ENCODE data around the gene EFS. TPM values are rescaled to one million over a fixed set of nuclear protein-coding genes. Genes with fewer than 3 reads are reported as not detected.

EFS gene
- total and polyA plus RNA-seq, 10 of the 15 experiments (the other 5 are each of a cell fraction or from before 2014, with no cell fraction given): 0.08 TPM; not detected in 9

GRCh38 chr14:23362200-23362599, 2.8 kb downstream of the EFS start:
- TF ChIP-seq, protein P1, sequence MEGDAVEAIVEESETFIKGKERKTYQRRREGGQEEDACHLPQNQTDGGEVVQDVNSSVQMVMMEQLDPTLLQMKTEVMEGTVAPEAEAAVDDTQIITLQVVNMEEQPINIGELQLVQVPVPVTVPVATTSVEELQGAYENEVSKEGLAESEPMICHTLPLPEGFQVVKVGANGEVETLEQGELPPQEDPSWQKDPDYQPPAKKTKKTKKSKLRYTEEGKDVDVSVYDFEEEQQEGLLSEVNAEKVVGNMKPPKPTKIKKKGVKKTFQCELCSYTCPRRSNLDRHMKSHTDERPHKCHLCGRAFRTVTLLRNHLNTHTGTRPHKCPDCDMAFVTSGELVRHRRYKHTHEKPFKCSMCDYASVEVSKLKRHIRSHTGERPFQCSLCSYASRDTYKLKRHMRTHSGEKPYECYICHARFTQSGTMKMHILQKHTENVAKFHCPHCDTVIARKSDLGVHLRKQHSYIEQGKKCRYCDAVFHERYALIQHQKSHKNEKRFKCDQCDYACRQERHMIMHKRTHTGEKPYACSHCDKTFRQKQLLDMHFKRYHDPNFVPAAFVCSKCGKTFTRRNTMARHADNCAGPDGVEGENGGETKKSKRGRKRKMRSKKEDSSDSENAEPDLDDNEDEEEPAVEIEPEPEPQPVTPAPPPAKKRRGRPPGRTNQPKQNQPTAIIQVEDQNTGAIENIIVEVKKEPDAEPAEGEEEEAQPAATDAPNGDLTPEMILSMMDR (IDR thresholded peaks at IDR 0.05 in 2 of 3, conservative IDR thresholded peaks at IDR 0.05 in 1 of 3; ENCODE audit: control insufficient read depth in 2 of 3, extremely low read depth in 1 of 3, insufficient read depth in 1 of 3, low read depth in 3 of 3, low read length in 3 of 3): peak in 1 of 3 experiments; percentile 9; a peak in 1 of 6 replicates
- no peak for TF ChIP-seq CREB1 (IDR thresholded peaks at IDR 0.05; ENCODE audit: low read depth)
- CTCF ChIA-PET: interaction anchor here (1.1 kb wide), 2 partner anchors 9 to 71 kb away, joined by 3 to 4 read pairs; no protein-coding TSS in a partner anchor

DNA sequence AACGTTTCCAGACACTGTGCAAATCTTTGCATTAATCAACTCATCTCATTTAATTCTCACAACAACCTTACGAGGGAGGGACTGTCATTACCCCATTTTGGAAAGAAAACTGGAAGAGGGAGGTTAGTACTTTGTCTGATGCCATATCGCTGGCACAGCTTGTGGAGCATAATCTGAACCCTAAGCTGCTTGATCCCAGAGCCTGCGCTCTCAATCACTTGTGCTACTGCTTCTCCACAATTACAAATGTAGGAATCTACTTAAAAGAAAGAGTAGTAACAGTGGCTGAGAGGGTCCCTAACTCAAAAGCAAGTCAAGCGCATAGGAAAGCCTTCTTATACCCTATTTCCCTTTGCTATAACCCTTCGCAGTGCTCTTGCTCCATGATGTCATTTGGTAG, 3.2 kb downstream of the EFS start:
- Histone ChIP-seq H4K20me1 (ENCODE audit: control insufficient read depth, insufficient read depth) (no peaks in the 10 kb centered on the region), H3K79me2 (ENCODE audit: control insufficient read depth, insufficient read depth, low read length) (no peaks in the 10 kb centered on the region), H3K4me1 (ENCODE audit: control insufficient read depth, insufficient read depth, low read length) (no peaks in the 10 kb centered on the region), H3K9me3 (replicated peaks; ENCODE audit: control insufficient read depth, insufficient read depth, low read length) (no peaks in the 10 kb centered on the region), H2AFZ (ENCODE audit: control insufficient read depth, low read depth, low read length) (no peak overlapping the region), H3K4me2 (ENCODE audit: control insufficient read depth, insufficient read depth) (no peak overlapping the region), H3K27me3 (replicated peaks in 1 of 2; ENCODE audit: control insufficient read depth in 2 of 2, insufficient read depth in 2 of 2, low read length in 1 of 2) (peaks cover 0 to 7% of the 10 kb centered on the region in 2 experiments; a peak in 3 of 4 replicates), H3K4me3 (no peak overlapping the region), H3K9ac (ENCODE audit: control insufficient read depth, insufficient read depth, low read length) (no peak overlapping the region), H3K27ac (ENCODE audit: control insufficient read depth, insufficient read depth) (no peak overlapping the region), H3K36me3 (ENCODE audit: control insufficient read depth in 2 of 2, insufficient read depth in 2 of 2, low read length in 1 of 2) (no peaks in the 10 kb centered on the region)
- BruUV-seq (replicated peaks): no TSS peak
- ChIA-PET SMC1A (ENCODE audit: uncharacterized antibody, unreplicated experiment) (interaction anchor here (1.1 kb wide), 1 partner anchor 53 kb away, joined by 3 read pairs; no protein-coding TSS in a partner anchor), CTCF (interaction anchor here (1.1 kb wide), 2 partner anchors 9 to 70 kb away, joined by 3 to 4 read pairs; no protein-coding TSS in a partner anchor), POLR2A (no interaction called here), RAD21 (ENCODE audit: unreplicated experiment) (no interaction called here)
- in situ Hi-C loops (cut with MboI) (no loop called here), intact Hi-C loops (cut with micrococcal nuclease; ENCODE audit: unreplicated experiment) (no loop called here)
- ATAC-seq: no peak
- TF ChIP-seq ZNF622 (IDR thresholded peaks at IDR 0.05): no peak
- no peak for TF ChIP-seq POLR2A (IDR thresholded peaks at IDR 0.05; ENCODE audit: low read depth, low read length)
- TF ChIP-seq IRF5 (IDR thresholded peaks at IDR 0.05; ENCODE audit: borderline replicate concordance): no peak
- TF ChIP-seq, protein P2, sequence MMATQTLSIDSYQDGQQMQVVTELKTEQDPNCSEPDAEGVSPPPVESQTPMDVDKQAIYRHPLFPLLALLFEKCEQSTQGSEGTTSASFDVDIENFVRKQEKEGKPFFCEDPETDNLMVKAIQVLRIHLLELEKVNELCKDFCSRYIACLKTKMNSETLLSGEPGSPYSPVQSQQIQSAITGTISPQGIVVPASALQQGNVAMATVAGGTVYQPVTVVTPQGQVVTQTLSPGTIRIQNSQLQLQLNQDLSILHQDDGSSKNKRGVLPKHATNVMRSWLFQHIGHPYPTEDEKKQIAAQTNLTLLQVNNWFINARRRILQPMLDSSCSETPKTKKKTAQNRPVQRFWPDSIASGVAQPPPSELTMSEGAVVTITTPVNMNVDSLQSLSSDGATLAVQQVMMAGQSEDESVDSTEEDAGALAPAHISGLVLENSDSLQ (IDR thresholded peaks at IDR 0.05): no peak
- no peak for TF ChIP-seq CEBPB (IDR thresholded peaks at IDR 0.05; ENCODE audit: borderline replicate concordance in 1 of 2, low read depth in 2 of 2, low read length in 2 of 2)
- no peak for FAIRE-seq
- WGBS (ENCODE audit: insufficient coverage, insufficient replicate concordance, low lambda C conversion rate, missing lambda C conversion rate): 51% methylated on average over 6 of the region's 6 CpGs
- no peak for DNase-seq (ENCODE audit: low read depth, low spot score)

More at GRCh38 chr14:23362200-23362599, 2.8 kb downstream of the EFS start:
- WGBS (ENCODE audit: insufficient coverage, insufficient replicate concordance, low lambda C conversion rate, missing lambda C conversion rate): 5% methylated on average over 3 of the region's 3 CpGs
- Histone ChIP-seq H3K4me1 (ENCODE audit: control insufficient read depth, insufficient read depth, low read length) (no peaks in the 10 kb centered on the region), H3K9me3 (replicated peaks; ENCODE audit: control insufficient read depth, insufficient read depth, low read length) (no peaks in the 10 kb centered on the region), H3K36me3 (ENCODE audit: control insufficient read depth in 2 of 2, insufficient read depth in 2 of 2, low read length in 1 of 2) (no peaks in the 10 kb centered on the region), H3K79me2 (ENCODE audit: control insufficient read depth, insufficient read depth, low read length) (no peaks in the 10 kb centered on the region), H3K27ac (ENCODE audit: control insufficient read depth, insufficient read depth) (no peak overlapping the region), H3K9ac (ENCODE audit: control insufficient read depth, insufficient read depth, low read length) (no peak overlapping the region), H3K4me3 (no peak overlapping the region), H3K4me2 (ENCODE audit: control insufficient read depth, insufficient read depth) (no peak overlapping the region), H2AFZ (ENCODE audit: control insufficient read depth, low read depth, low read length) (no peak overlapping the region), H3K27me3 (replicated peaks in 1 of 2; ENCODE audit: control insufficient read depth in 2 of 2, insufficient read depth in 2 of 2, low read length in 1 of 2) (peaks cover 0 to 6% of the 10 kb centered on the region in 2 experiments; a peak in 3 of 4 replicates), H4K20me1 (ENCODE audit: control insufficient read depth, insufficient read depth) (no peaks in the 10 kb centered on the region)
- in situ Hi-C loops (cut with MboI): no loop called here
- FAIRE-seq: no peak
- no TSS peak for BruUV-seq (replicated peaks)
- no peak for DNase-seq (ENCODE audit: low read depth, low spot score)
- ChIA-PET RAD21 (ENCODE audit: unreplicated experiment) (no interaction called here), POLR2A (no interaction called here), SMC1A (ENCODE audit: uncharacterized antibody, unreplicated experiment) (no interaction called here)
- ATAC-seq: no peak
- intact Hi-C loops (cut with micrococcal nuclease; ENCODE audit: unreplicated experiment): no loop called here
